Motor neuron (in vitro differentiated cells): ENCODE measurements around the gene HDAC10. TPM values are rescaled to one million over a fixed set of nuclear protein-coding genes. Genes with fewer than 3 reads are reported as not detected.

Experiments
- ATAC-seq, 8 experiments: fragments of 200-7000 bp; cut with Tn5 transposase; replicated peaks in 6 of 8; 2 replicates each; pipeline ENCODE4 v1.8.0; 2021; ENCODE audit warnings: mild to moderate bottlenecking in 8 of 8, moderate library complexity in 8 of 8
- H3K27ac ChIP-seq, 2 donors: fragments of 250-450 bp; sonication (Bioruptor Pico); 2 replicates each; pipeline ENCODE4 v1.9.0; 2021; ENCODE audit warnings: antibody characterized with exemption in 2 of 2, mild to moderate bottlenecking in 2 of 2, moderate library complexity in 1 of 2
- H3K4me1 ChIP-seq, 2 donors: fragments of 250-450 bp; sonication (Bioruptor Pico); replicated peaks in 1 of 2; 2 replicates each; pipeline ENCODE4 v1.6.1; 2021; ENCODE audit warnings: antibody characterized with exemption in 2 of 2, mild to moderate bottlenecking in 2 of 2, moderate library complexity in 1 of 2
- H3K4me3 ChIP-seq, 5 donors: fragments of 250-450 bp; sonication (Bioruptor Pico); 2 replicates each; pipeline ENCODE4 v1.9.0; 2021; ENCODE audit warnings: antibody characterized with exemption in 5 of 5, mild to moderate bottlenecking in 5 of 5, moderate library complexity in 4 of 5
- WGBS, 10 experiments: fragments of 450-650 bp; shearing (Covaris generic); methylation state at CpG; one replicate each; pipeline ENCODE4 v1.0.0; 2022; 5-methylcytosine and 5-hydroxymethylcytosine counted together
- in situ Hi-C, 9 experiments: fragments of 400-800 bp; cut with MboI; loops; one replicate each; pipeline ENCODE4 v1.15.0; 2021; ENCODE audit warnings: low sequenced_read_pairs in 9 of 9, low pct_unique_long_range_greater_than_20kb in 2 of 9; ENCODE audit not compliant: unreplicated experiment in 9 of 9
- total RNA-seq, 8 experiments: library from RNA; unstranded; fragments of 300-600 nt; gene quantifications; 2 replicates each; pipeline versions ENCODE4 v1.2.3 to v1.2.4, GENCODE V29; 2022

Gene HDAC10
- total RNA-seq, 8 experiments from 2014 or later, result 9.0 to 46.4 (median 16.2) TPM

DNA sequence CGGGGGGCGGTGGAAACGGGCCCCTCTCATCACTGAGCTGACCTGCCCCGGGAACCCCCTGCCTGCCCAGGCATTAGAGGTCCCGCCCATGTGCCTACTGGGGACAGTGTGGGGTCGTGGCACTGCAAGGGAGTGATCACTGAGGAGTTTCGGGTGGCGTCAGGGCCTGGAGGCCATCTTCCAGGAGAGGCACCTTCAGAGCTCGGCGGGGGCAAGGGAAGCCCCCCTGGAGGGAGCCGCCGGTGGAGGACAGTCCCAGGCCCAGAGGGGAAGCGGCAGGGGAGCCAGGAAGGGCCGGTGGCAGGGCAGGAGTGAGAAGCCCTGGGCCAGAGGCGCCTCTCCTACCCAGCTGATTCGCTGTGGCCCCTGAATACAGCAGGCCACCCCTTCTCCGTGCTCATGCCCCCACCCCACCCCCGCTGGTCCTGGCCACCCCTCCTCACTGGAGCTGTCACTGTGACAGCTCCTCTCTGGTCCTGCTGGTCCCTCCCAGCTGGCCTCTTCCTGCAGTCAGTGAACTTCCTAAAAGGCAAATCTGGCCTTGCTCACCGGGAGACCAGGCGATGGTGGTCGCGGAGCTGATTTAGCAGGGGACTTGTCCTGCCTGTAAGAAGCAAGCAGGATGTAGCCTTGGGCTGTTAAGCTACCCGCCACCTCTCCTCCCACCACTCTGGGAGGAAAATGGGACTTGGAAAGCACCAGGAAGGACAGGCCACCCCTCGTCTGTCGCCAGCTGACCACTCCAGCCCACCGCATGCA lies 21.2 kb upstream of the HDAC10 start:
- in situ Hi-C loops, result loop anchor here in 1 of 9 experiments (10.0 kb wide), 1 partner anchor 53 kb away; the partner anchor contains the start of gene DENND6B
- peak in 6 of 8 experiments; percentile 1 to 56 (median 46) for ATAC-seq
- Histone ChIP-seq H3K4me3 (peak overlapping the region; percentile 19 to 74 (median 47)), H3K27ac (peak overlapping the region; percentile 79 to 85), H3K4me1 (peaks cover 48 to 60% of the 10 kb centered on the region in 2 donors)
- 33% methylated on average over 3 of the region's 26 CpGs; no CpG with 5 or more reads in 9 of the 10 experiments for WGBS, 10 experiments

DNA sequence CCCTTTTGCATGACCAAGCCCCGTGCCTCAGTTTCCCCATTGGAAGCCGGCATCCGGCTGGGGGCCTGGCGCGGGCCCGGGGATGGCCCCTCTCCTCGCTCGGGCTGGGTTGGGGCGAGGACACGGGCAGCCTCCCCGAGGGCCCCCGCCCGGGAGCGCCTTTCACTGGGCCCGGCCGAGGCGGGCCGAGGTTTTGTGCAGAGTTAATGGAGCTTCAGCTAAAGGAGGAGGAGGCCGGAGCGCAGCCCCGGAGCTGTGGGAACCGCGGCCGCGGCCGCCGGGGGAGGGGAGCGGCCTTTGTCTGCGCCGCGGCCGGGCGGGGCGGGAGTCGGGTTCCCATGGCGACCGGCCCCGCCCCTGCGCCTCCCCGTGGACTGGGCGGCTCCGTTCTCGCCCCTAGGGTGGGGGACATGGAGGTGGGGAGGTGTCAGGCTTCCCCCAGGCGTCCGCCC lies 20.5 kb upstream of the HDAC10 start:
- peak; percentile 36 to 70 (median 59) for ATAC-seq
- WGBS, 10 experiments, result 0 to 7% methylated on average over 1 to 13 of the region's 45 CpGs; no CpG with 5 or more reads in 8 of the 10 experiments
- Histone ChIP-seq H3K4me1 (peaks cover 54 to 64% of the 10 kb centered on the region in 2 donors), H3K4me3 (peak overlapping the region; percentile 42 to 74 (median 47)), H3K27ac (peak overlapping the region; percentile 79 to 92)
- in situ Hi-C loops, result loop anchor here in 1 of 9 experiments (10.0 kb wide), 1 partner anchor 53 kb away; the partner anchor contains the start of gene DENND6B

DNA sequence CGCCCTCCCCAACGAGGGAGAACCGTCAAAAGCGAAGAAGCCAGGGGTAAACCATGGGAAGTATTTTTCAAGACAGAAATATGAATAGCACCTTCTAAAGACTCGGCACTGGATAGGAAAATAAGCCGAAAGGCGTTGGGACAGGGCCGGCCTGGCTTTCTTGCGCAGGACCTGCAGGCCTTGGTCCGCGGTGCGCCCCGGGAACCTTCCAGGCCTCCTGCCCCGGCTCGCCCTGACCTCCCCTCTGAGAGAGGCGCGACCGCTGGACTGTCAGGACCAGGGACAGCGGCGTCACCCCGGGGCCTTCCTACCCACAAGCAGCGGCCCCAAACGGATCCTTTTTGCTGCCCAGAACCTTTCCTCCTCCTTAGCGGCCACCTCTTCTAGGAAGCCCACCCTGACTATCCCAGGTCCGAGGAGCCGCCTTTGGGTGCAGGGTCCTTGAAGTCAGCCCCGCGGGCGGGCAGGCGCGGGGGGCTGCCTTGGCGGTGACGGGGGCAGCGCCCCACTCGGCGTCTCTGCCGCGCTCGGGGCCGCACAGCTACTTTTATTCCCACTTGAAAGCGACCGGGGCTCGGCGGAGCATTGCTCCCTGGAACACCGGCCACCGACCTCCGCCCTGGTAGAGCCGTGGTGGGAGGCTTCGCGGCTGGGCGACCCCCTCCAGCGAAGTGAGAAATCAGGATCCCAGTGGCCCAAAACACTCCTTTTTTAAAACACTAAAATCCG lies 19.8 kb upstream of the HDAC10 start:
- in situ Hi-C loops, result loop anchor here in 1 of 9 experiments (10.0 kb wide), 1 partner anchor 54 kb away; the partner anchor contains the start of gene DENND6B
- WGBS, 10 experiments, result 0 to 12% (median 2%) methylated on average over 2 to 11 of the region's 53 CpGs; no CpG with 5 or more reads in 5 of the 10 experiments

DNA sequence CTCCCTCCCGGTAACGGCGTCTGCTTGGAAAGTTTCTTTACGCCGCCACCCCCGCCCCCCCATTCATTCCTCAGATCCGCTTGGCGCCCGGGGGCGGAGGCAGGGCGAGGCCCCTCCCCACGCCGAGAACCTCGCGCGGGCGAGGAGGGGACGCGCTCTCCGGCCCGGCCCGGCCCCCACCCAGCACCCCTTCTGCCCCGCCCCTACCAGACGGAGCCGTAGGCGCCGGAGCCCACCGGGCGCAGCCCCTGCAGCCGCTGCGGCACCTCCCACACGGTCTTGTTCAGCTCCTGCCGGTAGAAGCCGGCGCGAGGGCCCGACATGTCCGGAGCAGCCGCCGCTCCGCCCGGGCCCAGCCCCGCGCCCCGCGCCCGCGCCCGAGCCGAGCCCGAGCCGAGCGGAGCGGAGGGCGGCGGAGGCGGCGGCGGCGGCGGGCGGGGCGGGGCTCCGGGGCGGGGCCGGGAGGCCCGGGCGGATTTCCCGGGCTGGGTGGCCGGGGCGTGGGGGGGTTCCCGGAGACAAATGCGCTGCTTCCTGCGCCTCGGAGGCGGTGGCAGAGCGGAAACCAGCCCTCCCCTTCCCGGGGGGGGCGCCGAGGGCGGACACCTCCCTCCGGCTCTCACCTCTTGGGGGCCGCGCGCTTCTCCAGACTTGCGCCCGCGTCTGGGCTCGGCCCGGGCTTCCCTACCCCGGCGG lies 19.1 kb upstream of the HDAC10 start, which contains the start of gene MAPK11:
MAPK11 (minus strand) TSS at position 411 of the 696 bp plus-strand sequence; CDS start at position 323, 88 bp downstream.
- no CpG with 5 or more reads among the region's 92 CpGs for WGBS, 10 experiments
- ATAC-seq, result peak; percentile 28 to 51 (median 36)
- Histone ChIP-seq H3K4me1 (peaks cover 53 to 61% of the 10 kb centered on the region in 2 donors), H3K4me3 (peak within 1 kb of the TSS; percentile 42 to 74 (median 47)), H3K27ac (peak within 1 kb of the TSS; percentile 79 to 92)
- in situ Hi-C loops, result loop anchor here in 2 of 9 experiments (10.0 kb wide), 1 partner anchor 55 kb away; the partner anchor contains the start of gene DENND6B (in 2 of the 2)

More for the DNA sequence above, 19.8 kb upstream of the HDAC10 start:
- H3K4me1 ChIP-seq, result peaks cover 54 to 64% of the 10 kb centered on the region in 2 donors
- H3K4me3 ChIP-seq, result peak overlapping the region; percentile 42 to 74 (median 47)
- peak in 5 of 8 experiments; percentile 2 to 34 (median 17) for ATAC-seq
- peak overlapping the region; percentile 79 to 92 for H3K27ac ChIP-seq

DNA sequence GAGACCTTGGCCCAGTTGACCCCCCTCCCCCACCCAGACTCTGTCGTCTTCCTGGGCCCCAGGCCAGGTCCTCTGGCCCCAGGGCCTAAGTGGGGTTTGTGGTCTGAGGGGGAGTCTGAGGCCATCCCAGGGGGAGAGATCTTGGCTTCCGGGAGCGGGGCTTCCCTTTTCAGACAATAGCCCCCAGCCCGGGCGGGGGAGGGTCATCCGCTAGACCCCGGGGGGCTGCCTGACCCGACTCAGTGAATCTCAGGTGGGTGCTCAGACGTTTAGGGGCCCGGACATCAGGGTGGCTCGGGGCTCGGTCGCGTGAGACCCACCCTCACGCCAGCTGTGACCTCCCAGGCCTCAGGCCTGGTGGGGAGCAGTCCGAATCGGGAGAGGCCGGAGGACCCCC lies 18.5 kb upstream of the HDAC10 start:
- H3K4me1 ChIP-seq, result peaks cover 49 to 57% of the 10 kb centered on the region in 2 donors
- in situ Hi-C loops, result loop anchor here in 1 of 9 experiments (10.0 kb wide), 1 partner anchor 55 kb away; the partner anchor contains the start of gene DENND6B
- peak overlapping the region; percentile 79 to 92 for H3K27ac ChIP-seq
- no CpG with 5 or more reads among the region's 18 CpGs for WGBS, 10 experiments
- ATAC-seq, result peak in 1 of 8 experiments; percentile 1
- H3K4me3 ChIP-seq, result peak overlapping the region; percentile 42 to 74 (median 47)

DNA sequence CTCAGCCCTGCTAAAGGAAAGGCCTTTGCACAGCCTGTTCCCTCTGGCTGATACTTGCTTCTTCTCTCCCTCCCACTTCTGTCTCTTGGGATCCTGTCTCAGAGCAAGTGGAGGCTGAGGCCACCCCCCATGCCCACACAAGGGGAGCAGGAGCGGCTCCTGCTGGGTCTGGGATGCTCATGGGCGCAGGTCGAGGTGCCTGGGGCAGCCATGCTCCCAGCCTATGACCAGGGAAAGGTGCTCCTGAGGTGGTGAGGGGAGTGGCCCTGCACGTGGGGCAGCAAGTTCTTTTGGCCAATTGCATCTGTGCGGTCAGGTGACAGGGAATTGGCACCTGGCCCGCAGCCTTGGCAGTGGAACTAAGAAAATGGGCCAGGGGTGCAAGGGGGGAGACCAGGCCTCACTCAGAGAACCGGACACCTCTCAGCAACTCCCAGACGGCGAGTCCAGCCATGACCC lies 17.6 kb upstream of the HDAC10 start:
- WGBS, 10 experiments, result 40% methylated on average over 1 of the region's 9 CpGs; no CpG with 5 or more reads in 9 of the 10 experiments
- Histone ChIP-seq H3K4me1 (peaks cover 43 to 51% of the 10 kb centered on the region in 2 donors), H3K27ac (peak overlapping the region in 1 of 2 donors; percentile 92), H3K4me3 (peak overlapping the region in 1 of 5 donors; percentile 74)
- no peak for ATAC-seq
- in situ Hi-C loops, result loop anchor here in 1 of 9 experiments (10.0 kb wide), 1 partner anchor 56 kb away; the partner anchor contains the start of gene DENND6B

DNA sequence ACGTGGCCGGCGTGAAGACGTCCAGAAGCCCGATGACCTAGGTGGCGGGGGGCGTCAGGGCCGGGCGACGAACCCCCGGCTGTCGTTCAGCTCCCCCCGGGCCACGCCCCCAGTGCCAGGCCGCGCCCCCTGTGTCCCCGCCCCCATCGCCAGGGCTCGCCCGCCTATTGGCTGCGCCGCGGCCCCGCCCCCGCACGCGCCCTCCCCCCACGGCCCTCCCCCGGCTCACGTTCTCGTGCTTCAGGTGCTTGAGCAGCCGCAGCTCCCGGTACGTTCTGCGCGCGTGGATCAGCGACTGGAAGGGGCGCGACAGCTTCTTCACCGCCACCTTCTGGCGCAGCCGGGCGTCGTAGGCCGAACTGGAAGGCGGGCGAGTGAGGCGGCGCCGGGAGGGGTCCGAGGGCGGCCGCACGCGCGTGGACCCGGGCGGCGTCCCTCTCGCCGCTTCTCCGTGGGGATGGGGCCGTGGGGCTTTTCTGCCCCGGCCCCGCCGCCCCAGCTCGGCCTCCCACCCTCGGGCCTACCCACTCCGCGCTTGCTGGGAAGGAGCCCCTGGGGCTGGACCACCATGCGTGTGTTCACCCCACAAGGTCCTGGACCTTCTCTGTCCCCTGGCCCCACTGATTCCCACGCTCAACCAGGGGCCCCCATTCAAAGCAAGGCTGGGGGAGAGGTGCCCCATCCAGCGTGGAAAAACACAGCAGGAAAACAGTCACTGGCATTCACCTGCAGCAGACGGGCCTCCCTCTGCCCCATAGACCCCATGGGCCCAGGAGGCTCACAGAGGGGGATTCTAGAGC lies 16.7 kb upstream of the HDAC10 start:
- H3K4me3 ChIP-seq, result peak overlapping the region in 4 of 5 donors; percentile 19 to 74 (median 25)
- 0% methylated on average over 1 of the region's 75 CpGs; no CpG with 5 or more reads in 9 of the 10 experiments for WGBS, 10 experiments
- in situ Hi-C loops, result loop anchor here in 1 of 9 experiments (10.0 kb wide), 1 partner anchor 57 kb away; the partner anchor contains the start of gene DENND6B
- H3K4me1 ChIP-seq, result peaks cover 46 to 54% of the 10 kb centered on the region in 2 donors
- ATAC-seq, result peak in 6 of 8 experiments; percentile 2 to 46 (median 32)
- H3K27ac ChIP-seq, result peak overlapping the region; percentile 37 to 92

DNA sequence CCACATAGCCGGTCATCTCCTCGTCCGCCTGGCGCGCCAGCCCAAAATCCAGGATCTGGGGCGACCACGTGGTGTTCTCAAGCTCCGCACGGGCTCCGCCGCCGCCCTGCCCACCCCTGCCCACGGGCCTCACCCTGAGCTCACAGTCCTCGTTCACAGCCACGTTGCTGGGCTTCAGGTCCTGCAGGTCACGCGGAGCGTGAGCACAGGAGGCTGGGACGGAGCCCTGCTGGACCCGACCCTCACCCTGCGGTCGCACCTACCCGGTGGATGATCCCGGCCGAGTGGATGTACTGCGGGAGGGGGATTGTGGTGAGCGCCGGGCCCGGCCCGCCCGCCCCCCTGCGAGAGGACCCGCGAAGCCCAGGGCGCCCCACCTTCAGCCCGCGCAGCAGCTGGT lies 15.9 kb upstream of the HDAC10 start:
- H3K4me1 ChIP-seq, result peaks cover 46 to 54% of the 10 kb centered on the region in 2 donors
- ATAC-seq, result no peak
- 70 to 100% (median 80%) methylated on average over 2 to 3 of the region's 37 CpGs; no CpG with 5 or more reads in 7 of the 10 experiments for WGBS, 10 experiments
- H3K27ac ChIP-seq, result peak overlapping the region in 1 of 2 donors; percentile 62
- in situ Hi-C loops, result loop anchor here in 1 of 9 experiments (10.0 kb wide), 1 partner anchor 58 kb away; the partner anchor contains the start of gene DENND6B
- H3K4me3 ChIP-seq, result peak overlapping the region in 4 of 5 donors; percentile 19 to 74 (median 25)

DNA sequence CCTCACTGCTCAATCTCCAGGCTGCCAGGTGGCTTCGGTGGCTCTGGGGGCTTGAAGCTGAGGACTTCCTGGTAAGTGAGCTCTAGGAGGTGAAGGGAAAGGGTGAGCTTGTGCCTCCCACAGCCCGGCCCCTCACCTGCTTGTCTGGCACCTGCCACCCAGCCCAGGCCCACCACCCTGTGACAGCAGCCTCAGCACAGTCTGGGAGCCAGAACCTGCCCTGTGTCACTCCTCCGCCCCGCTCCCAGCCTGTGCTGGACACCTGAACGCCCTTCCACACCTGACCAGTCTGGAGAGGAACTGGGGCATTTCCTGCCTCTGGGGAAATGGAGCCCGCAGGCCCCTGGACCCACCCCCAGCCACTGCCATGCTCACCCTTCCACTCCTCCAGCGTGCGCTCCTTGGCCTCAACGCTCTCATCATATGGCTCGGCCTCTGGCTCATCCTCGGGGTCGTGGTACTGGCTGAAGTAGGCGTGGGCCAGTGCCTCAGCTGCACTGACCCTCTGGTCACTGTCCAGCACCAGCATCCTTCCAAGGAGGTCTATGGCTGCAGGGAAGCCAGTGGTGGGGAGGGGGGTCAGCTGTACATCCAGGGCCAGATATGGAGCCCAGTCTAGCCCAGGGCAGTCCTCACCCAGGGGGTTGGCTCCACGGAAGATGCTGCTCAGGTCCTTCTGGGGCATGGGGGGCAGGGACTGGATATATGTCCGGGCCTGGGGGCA lies 14.0 kb upstream of the HDAC10 start:
- in situ Hi-C loops, result loop anchor here in 1 of 9 experiments (10.0 kb wide), 1 partner anchor 60 kb away; the partner anchor contains the start of gene DENND6B
- no peak for ATAC-seq
- H3K4me3 ChIP-seq, result no peak overlapping the region
- peaks cover 47% of the 10 kb centered on the region in 2 donors for H3K4me1 ChIP-seq
- H3K27ac ChIP-seq, result no peak overlapping the region
- WGBS, 10 experiments, result 40 to 100% (median 48%) methylated on average over 1 to 5 of the region's 15 CpGs; no CpG with 5 or more reads in 5 of the 10 experiments

DNA sequence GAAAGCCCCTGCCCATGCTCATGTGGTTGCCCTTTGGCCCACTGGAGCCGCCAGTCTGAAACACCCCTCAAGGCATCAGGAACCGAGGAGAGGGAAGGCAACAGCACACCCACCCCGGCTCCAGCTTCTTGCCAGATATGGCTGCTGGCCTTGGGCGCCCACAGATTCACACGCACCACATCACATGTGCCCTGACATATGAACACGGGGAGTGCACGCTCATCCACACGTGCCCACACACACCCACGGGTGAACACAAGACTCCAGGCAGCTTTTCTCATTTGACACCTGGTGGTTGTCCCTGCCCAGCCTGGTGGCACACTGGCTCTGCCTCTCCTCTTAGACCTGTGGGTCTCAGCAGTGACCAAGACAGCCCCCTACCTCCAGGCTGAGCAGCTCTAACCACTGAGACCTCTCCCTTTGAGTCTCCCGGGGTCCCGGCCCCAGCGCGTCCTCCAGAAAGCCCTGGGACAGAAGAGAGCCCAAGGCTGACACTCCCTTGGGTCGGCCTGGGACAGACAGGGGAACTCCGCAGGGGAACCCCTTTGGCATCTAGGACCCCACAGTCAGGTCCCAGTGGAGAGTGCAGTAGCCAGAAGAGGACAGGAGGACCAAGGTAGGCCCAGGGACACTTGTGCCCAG lies 13.2 kb upstream of the HDAC10 start:
- no peak for ATAC-seq
- Histone ChIP-seq H3K27ac (no peak overlapping the region), H3K4me3 (no peak overlapping the region), H3K4me1 (peaks cover 48 to 49% of the 10 kb centered on the region in 2 donors)
- in situ Hi-C loops, result loop anchor here in 1 of 9 experiments (10.0 kb wide), 1 partner anchor 61 kb away; the partner anchor contains the start of gene DENND6B
- 80 to 91% (median 83%) methylated on average over 1 to 8 of the region's 15 CpGs; no CpG with 5 or more reads in 6 of the 10 experiments for WGBS, 10 experiments
